H1 (cell line): ENCODE measurements around the gene GPR180. TPM values are rescaled to one million over a fixed set of nuclear protein-coding genes. Genes with fewer than 3 reads are reported as not detected.

ENCODE experiments used
- CTCF ChIA-PET: fragments of 300-600 bp; sonication (Branson Sonifier 250); formaldehyde crosslinking; loops from one replicate; lab custom pipeline; 2021; ENCODE audit not compliant: partially characterized antibody; lab: Charles Lee
- POLR2A ChIA-PET: fragments of 300-600 bp; sonication (Branson Sonifier 250); formaldehyde crosslinking; loops from one replicate; lab custom pipeline; 2021; ENCODE audit warnings: inconsistent platforms; ENCODE audit not compliant: partially characterized antibody; lab: Charles Lee
- DNase-seq, 2 experiments: peaks; one replicate each; pipeline versions ENCODE4 v3.0.0 to v3.0.0-alpha.2; 2010 to 2022; ENCODE audit warnings: low spot score in 2 of 2, low read depth in 1 of 2, mixed read lengths in 1 of 2
- FAIRE-seq: peaks from 2 replicates; lab custom pipeline; 2011; peaks lifted over from hg19 to GRCh38; lab: Jason Lieb, UNC
- H2AFZ ChIP-seq: 2 replicates; pipeline ENCODE4 v1.8.1; 2012; ENCODE audit warnings: low read length, inconsistent platforms
- H2AK5ac ChIP-seq: 2 replicates; pipeline ENCODE4 v1.6.1; 2013; ENCODE audit warnings: low read depth, low read length
- H2BK120ac ChIP-seq: replicated peaks from 2 replicates; pipeline ENCODE3; 2013; ENCODE audit warnings: low read depth, low read length, inconsistent platforms
- H2BK12ac ChIP-seq: 2 replicates; pipeline ENCODE4 v1.6.1; 2013; ENCODE audit warnings: low read depth, low read length
- H2BK15ac ChIP-seq: 2 replicates; pipeline ENCODE4 v1.6.1; 2013; ENCODE audit warnings: low read length
- H2BK20ac ChIP-seq: 2 replicates; pipeline ENCODE4 v1.6.1; 2013; ENCODE audit warnings: low read length
- H2BK5ac ChIP-seq: 2 replicates; pipeline ENCODE4 v1.6.1; 2013; ENCODE audit warnings: low read depth, low read length
- H3K14ac ChIP-seq: 2 replicates; pipeline ENCODE4 v1.6.1; 2013; ENCODE audit warnings: inconsistent platforms; ENCODE audit not compliant: insufficient read length
- H3K18ac ChIP-seq: 2 replicates; pipeline ENCODE4 v1.6.1; 2013; ENCODE audit warnings: low read length; ENCODE audit errors: extremely low read depth
- H3K23ac ChIP-seq: 2 replicates; pipeline ENCODE4 v1.6.1; 2013; ENCODE audit warnings: inconsistent platforms; ENCODE audit not compliant: insufficient read length
- H3K23me2 ChIP-seq: 2 replicates; pipeline ENCODE4 v1.6.1; 2013; ENCODE audit warnings: low read depth, low read length
- H3K27ac ChIP-seq: 2 replicates; pipeline ENCODE4 v1.6.1; 2011; ENCODE audit warnings: low read depth, low read length, inconsistent platforms
- H3K27me3 ChIP-seq, 4 experiments: replicated peaks in 1 of 4; 1 replicate in 1 of 4; 2 replicates in 3 of 4; pipeline versions ENCODE4 v1.6.1 to v1.8.1; 2011 to 2013; ENCODE audit warnings: low read length in 3 of 4, mild to moderate bottlenecking in 3 of 4, inconsistent platforms in 2 of 4, mixed read lengths in 2 of 4, moderate library complexity in 1 of 4; ENCODE audit not compliant: control insufficient read depth in 3 of 4, insufficient read depth in 3 of 4; ENCODE audit errors: extremely low read depth in 1 of 4
- H3K36me3 ChIP-seq, 4 experiments: 2 replicates each; pipeline versions ENCODE4 v1.6.1 to v1.8.1; 2011 to 2013; ENCODE audit warnings: mild to moderate bottlenecking in 4 of 4, low read length in 3 of 4, moderate library complexity in 2 of 4, control low read depth in 1 of 4, inconsistent platforms in 1 of 4; ENCODE audit not compliant: insufficient read depth in 4 of 4, control insufficient read depth in 2 of 4
- H3K4ac ChIP-seq: replicated peaks from 2 replicates; pipeline ENCODE3; 2013; ENCODE audit warnings: low read length, low read depth, mixed read lengths, inconsistent platforms; ENCODE audit not compliant: insufficient read length
- H3K4me1 ChIP-seq, 4 experiments: replicated peaks in 1 of 4; 1 replicate in 1 of 4; 2 replicates in 3 of 4; pipeline versions ENCODE4 v1.6.1 to v1.8.1; 2011 to 2013; ENCODE audit warnings: low read length in 3 of 4, inconsistent platforms in 2 of 4, mixed read lengths in 1 of 4; ENCODE audit not compliant: insufficient read depth in 4 of 4, control insufficient read depth in 3 of 4
- H3K4me2 ChIP-seq, 2 experiments: 2 replicates each; pipeline versions ENCODE4 v1.6.1 to v1.8.1; 2011 to 2013; ENCODE audit warnings: low read depth in 2 of 2, low read length in 2 of 2, control low read depth in 1 of 2, inconsistent platforms in 1 of 2, mild to moderate bottlenecking in 1 of 2; ENCODE audit not compliant: insufficient read depth in 1 of 2
- H3K4me3 ChIP-seq, 4 experiments: fragments of 200-600, 300-600 bp in 1 of 4; sonication (generic), shearing (Covaris generic), sonication (Bioruptor Twin) in 1 of 4; 2 replicates each; pipeline versions ENCODE4 v1.5.1 to v1.8.1; 2011 to 2016; ENCODE audit warnings: low read length in 4 of 4, low read depth in 3 of 4, control low read depth in 2 of 4, inconsistent platforms in 2 of 4, mild to moderate bottlenecking in 2 of 4, mixed read lengths in 1 of 4, moderate library complexity in 1 of 4; ENCODE audit not compliant: insufficient read depth in 2 of 4; ENCODE audit errors: extremely low read depth in 1 of 4
- H3K56ac ChIP-seq: replicated peaks from 2 replicates; pipeline ENCODE3; 2013; ENCODE audit warnings: low read depth, mild to moderate bottlenecking, mixed read lengths, low read length, inconsistent platforms; ENCODE audit not compliant: insufficient read length
- H3K79me1 ChIP-seq: 2 replicates; pipeline ENCODE4 v1.6.1; 2013; ENCODE audit warnings: low read depth, low read length, control low read depth
- H3K79me2 ChIP-seq, 2 experiments: 2 replicates each; pipeline versions ENCODE4 v1.6.1 to v1.8.1; 2012 to 2013; ENCODE audit warnings: low read length in 2 of 2, mild to moderate bottlenecking in 2 of 2, inconsistent platforms in 1 of 2; ENCODE audit not compliant: insufficient read depth in 2 of 2, control insufficient read depth in 1 of 2
- H3K9ac ChIP-seq, 4 experiments: replicated peaks in 1 of 4; 1 replicate in 1 of 4; 2 replicates in 3 of 4; pipeline versions ENCODE4 v1.6.1 to v1.8.1; 2011 to 2013; ENCODE audit warnings: low read depth in 3 of 4, low read length in 3 of 4, control low read depth in 2 of 4, mild to moderate bottlenecking in 2 of 4, moderate library complexity in 2 of 4, inconsistent platforms in 1 of 4; ENCODE audit errors: extremely low read depth in 1 of 4
- H3K9me3 ChIP-seq, 2 experiments: 2 replicates each; pipeline versions ENCODE4 v1.6.1 to v1.8.1; 2012 to 2013; ENCODE audit warnings: mild to moderate bottlenecking in 2 of 2, moderate library complexity in 2 of 2, control low read depth in 1 of 2, inconsistent platforms in 1 of 2, low read depth in 1 of 2, low read length in 1 of 2, mixed read lengths in 1 of 2; ENCODE audit not compliant: insufficient read depth in 2 of 2
- H4K20me1 ChIP-seq, 2 experiments: replicated peaks in 1 of 2; 2 replicates each; pipeline versions ENCODE3 to v1.8.1; 2011 to 2013; ENCODE audit warnings: inconsistent platforms in 2 of 2, low read length in 2 of 2, mild to moderate bottlenecking in 1 of 2; ENCODE audit not compliant: insufficient read depth in 2 of 2, control insufficient read depth in 1 of 2
- H4K5ac ChIP-seq: 2 replicates; pipeline ENCODE4 v1.6.1; 2013; ENCODE audit warnings: low read length, low read depth, mixed read lengths, inconsistent platforms; ENCODE audit not compliant: insufficient read length
- H4K8ac ChIP-seq: 2 replicates; pipeline ENCODE4 v1.8.0; 2013; ENCODE audit warnings: mild to moderate bottlenecking, moderate library complexity, low read length, inconsistent platforms; ENCODE audit not compliant: insufficient read depth; ENCODE audit errors: extremely low read depth
- H4K91ac ChIP-seq: replicated peaks from 2 replicates; pipeline ENCODE3; 2013; ENCODE audit warnings: low read length, mixed read lengths, inconsistent platforms; ENCODE audit not compliant: insufficient read length
- HDAC6 ChIP-seq: IDR thresholded peaks from one replicate; pipeline ENCODE4 v1.7.1; 2012; ENCODE audit warnings: low read depth, mild to moderate bottlenecking, inconsistent platforms, low read length, moderate library complexity
- TAF7 ChIP-seq: optimal IDR thresholded peaks from 2 replicates; pipeline ENCODE3; 2011; ENCODE audit warnings: low read depth, mild to moderate bottlenecking, inconsistent platforms, low read length, moderate library complexity, borderline replicate concordance
- WGBS, 2 experiments: shearing (Covaris generic) in 1 of 2; methylation state at CpG; one replicate each; pipeline versions ENCODE4 v1.1.6 to v1.1.7; 2013 to 2015; ENCODE audit warnings: low lambda C conversion rate in 2 of 2, mixed read lengths in 2 of 2, inconsistent platforms in 1 of 2, low coverage in 1 of 2, missing lambda C conversion rate in 1 of 2; ENCODE audit not compliant: insufficient replicate concordance in 2 of 2, insufficient coverage in 1 of 2, insufficient read length in 1 of 2; ENCODE audit errors: extremely low coverage in 1 of 2, missing lambda C conversion rate in 1 of 2; 5-methylcytosine and 5-hydroxymethylcytosine counted together
- polyA plus RNA-seq, 7 experiments: library from polyadenylated mRNA; depleted of rRNA in 3 of 7; stranded (reverse) in 5 of 7; unstranded in 2 of 7; fragments of >200 nt in 5 of 7; fragments of 200-250 nt in 2 of 7; gene quantifications; 1 replicate in 5 of 7; 2 replicates in 1 of 7; 4 replicates in 1 of 7; pipeline versions ENCODE4 v1.2.1 to v1.2.3, GENCODE V29; 2011 to 2013; ENCODE audit warnings: missing spikeins in 2 of 7, mixed read lengths in 2 of 7
- total RNA-seq: library from RNA; stranded (reverse); fragmentation: NEBNext Ultra II Directional; extraction: Animal tissue kit (Norgen Biotek cat#: 25700); gene quantifications from 2 replicates; pipeline ENCODE4 v1.2.1, GENCODE V29; 2021

GPR180 gene
- total and polyA plus RNA-seq, 2 of the 8 experiments (the other 6 are each of a cell fraction or from before 2014, with no cell fraction given), result 1.8 to 4.8 TPM

DNA sequence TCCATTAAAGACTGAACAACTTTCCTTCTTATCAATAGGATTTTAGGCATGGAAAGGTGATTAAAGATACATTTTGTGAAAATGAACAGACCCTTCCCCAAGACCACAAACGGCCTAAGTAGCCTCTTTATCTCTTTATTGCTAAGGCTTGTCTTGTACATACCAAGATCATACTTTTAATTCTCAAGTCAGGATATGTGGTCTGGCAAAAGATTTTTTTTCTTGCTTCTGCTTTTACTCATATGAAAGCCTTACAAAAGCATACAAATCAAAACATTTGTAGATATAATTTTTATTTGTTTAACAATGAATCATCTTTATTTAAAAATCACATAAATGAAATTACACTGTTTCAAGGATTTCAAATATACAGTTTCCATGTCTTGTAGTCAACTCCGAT lies 41.5 kb upstream of the GPR180 start:
- WGBS, 2 experiments, result 90% methylated on average over 2 of the region's 2 CpGs; no CpG with 5 or more reads in 1 of the 2 experiments
- Histone ChIP-seq H3K9ac (no peak overlapping the region), H3K4ac (no peak overlapping the region), H3K18ac (no peak overlapping the region), H3K79me2 (no peaks in the 10 kb centered on the region), H3K79me1 (no peaks in the 10 kb centered on the region), H3K56ac (no peak overlapping the region), H3K4me3 (no peak overlapping the region), H4K20me1 (no peaks in the 10 kb centered on the region), H2BK5ac (no peak overlapping the region), H3K27me3 (no peaks in the 10 kb centered on the region), H3K23me2 (no peaks in the 10 kb centered on the region; the same call in 1 of the 2 replicates), H2BK15ac (no peak overlapping the region), H2BK12ac (no peak overlapping the region), H3K4me2 (no peak overlapping the region), H2AFZ (no peak overlapping the region), H2BK120ac (no peak overlapping the region), H3K27ac (no peak overlapping the region), H3K36me3 (no peaks in the 10 kb centered on the region), H4K8ac (no peak overlapping the region), H4K5ac (no peak overlapping the region), H3K4me1 (no peaks in the 10 kb centered on the region), H4K91ac (no peak overlapping the region), H2BK20ac (no peak overlapping the region), H3K9me3 (no peaks in the 10 kb centered on the region; a peak in 1 of 4 replicates), H2AK5ac (no peak overlapping the region), H3K14ac (no peak overlapping the region), H3K23ac (no peak overlapping the region)
- TF ChIP-seq TAF7, result no peak
- no peak for TF ChIP-seq HDAC6
- POLR2A ChIA-PET, result interaction anchor here (1.1 kb wide), 2 partner anchors 9 to 11 kb away, joined by 3 to 5 read pairs; no protein-coding TSS in a partner anchor
- DNase-seq (no peak), FAIRE-seq (no peak)
- CTCF ChIA-PET, result interaction anchor here (0.6 kb wide), 1 partner anchor 125 kb away, joined by 3 read pairs; no protein-coding TSS in a partner anchor
